OCI-LY7 (cell line): Measurements from ENCODE around the gene OGG1.

Experiments
- CTCF ChIP-seq: fragments of 200-600 bp; sonication (generic); conservative IDR thresholded peaks from 2 replicates; pipeline ENCODE4 v1.5.1; 2014; ENCODE audit warnings: mild to moderate bottlenecking, antibody characterized with exemption, low read length, moderate library complexity, mixed read lengths
- EZH2phosphoT487 ChIP-seq: fragments of 200-600 bp; sonication (generic); IDR thresholded peaks from 2 replicates; pipeline ENCODE4 v1.6.1; 2018; ENCODE audit warnings: low read depth, borderline replicate concordance, mild to moderate bottlenecking, mixed run types, antibody characterized with exemption, low read length, moderate library complexity, mixed read lengths

GRCh38 chr3:9786209-9786739 lies 36.5 kb downstream of the OGG1 start:
- TF ChIP-seq CTCF: no peak
- TF ChIP-seq EZH2phosphoT487: no peak
